ENCODE data around the gene HERC2.

HERC2 gene

GRCh38 chr15:28098360-28098765 lies 223.6 kb downstream of the HERC2 start:
- H3K27ac ChIP-seq: no peak overlapping the region
- TF ChIP-seq CTCF (IDR thresholded peaks at IDR 0.05) (no peak), ZFX (IDR thresholded peaks at IDR 0.05; ENCODE audit: borderline replicate concordance) (no peak)

DNA sequence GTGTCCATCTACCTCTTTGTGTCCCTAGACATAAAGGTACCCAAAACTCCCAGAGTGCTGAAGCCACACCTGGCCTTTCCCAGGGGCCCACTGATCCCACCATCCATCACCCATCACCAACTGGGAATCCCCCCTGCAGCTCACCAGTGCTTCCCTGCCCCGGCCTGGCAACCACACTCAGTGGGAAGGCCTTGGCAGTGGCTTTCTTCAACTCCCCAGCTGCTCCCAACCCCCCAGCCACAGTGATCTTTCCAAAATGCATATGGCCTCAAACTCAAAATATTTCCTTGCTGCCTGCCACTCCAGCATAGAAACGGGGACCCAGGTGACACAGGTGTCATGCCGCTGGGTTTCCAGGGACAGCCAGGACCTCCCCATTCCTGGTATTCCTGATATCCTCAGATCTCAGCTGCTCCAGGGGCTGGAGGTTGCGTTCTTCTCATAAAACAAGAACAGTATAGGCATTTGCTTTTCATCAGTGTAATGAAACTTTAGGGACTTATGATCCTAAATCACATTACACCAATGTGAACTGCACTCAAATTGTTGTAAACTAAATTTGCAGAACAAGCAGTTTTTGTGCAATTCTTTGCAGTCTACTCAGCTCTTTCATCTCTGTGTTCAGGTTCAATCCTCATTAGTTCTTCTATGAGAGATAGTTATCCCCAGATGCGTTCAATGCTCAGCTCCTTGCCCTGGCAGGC lies 224.2 kb downstream of the HERC2 start:
- no peak overlapping the region for H3K27ac ChIP-seq
- TF ChIP-seq ZFX (IDR thresholded peaks at IDR 0.05; ENCODE audit: borderline replicate concordance) (no peak), CTCF (IDR thresholded peaks at IDR 0.05) (no peak)

DNA sequence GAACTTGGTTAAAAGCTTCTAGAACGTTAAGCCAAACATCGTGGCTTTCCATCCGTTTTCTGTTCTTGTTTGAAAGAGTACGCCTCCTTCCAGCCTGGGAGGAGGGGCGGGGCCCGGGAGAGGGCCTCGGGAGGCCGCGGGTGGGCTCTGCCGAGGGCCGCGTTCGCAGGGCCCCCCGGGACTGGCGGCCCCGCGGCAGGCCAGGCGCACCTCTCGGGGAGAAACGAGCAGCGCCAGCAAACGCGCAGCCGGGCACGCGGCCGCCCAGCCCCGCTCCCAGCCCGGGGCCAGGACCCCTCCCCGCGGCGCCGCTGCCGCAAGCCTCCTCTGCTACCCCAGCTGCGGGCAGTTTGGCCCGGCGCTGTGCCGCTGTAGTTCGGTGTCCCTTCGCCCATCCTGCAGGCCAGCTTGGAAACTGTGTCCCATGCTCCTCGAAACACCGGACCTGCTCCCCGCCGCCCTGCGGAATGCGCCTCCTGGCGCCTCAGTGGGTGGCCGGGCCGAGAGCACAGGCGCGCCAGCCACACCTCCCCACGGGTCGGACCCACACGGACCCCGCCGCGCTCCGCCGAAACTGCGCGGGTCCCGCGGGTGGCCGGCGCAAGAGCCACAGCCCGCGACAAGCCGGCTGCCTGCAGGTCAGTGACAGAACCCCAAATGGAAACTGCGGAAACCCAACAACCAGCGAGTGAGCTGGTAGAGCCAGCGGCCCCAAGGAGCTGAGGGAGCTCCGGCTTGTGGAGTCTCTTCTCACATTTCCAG lies 225.1 kb downstream of the HERC2 start:
- TF ChIP-seq ZFX (IDR thresholded peaks at IDR 0.05; ENCODE audit: borderline replicate concordance) (no peak), CTCF (IDR thresholded peaks at IDR 0.05) (no peak)
- no peak overlapping the region for H3K27ac ChIP-seq

DNA sequence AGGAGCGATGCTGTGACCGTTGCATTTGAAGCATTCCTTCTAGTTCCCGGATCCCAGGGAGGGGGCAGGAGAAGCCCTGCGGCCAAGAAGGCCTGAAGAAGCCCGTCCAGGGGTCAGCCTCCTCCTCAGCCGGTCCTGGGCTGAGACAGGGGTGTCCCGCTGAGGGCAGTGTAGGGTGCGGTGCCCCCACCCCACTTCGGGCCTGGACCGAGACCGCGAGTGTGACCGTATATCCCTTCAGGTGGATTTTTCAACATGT lies 225.6 kb downstream of the HERC2 start:
- no peak overlapping the region for H3K27ac ChIP-seq
- TF ChIP-seq CTCF (IDR thresholded peaks at IDR 0.05): no peak
- no peak for TF ChIP-seq ZFX (IDR thresholded peaks at IDR 0.05; ENCODE audit: borderline replicate concordance)

GRCh38 chr15:28094732-28095521 lies 227.1 kb downstream of the HERC2 start:
- H3K27ac ChIP-seq: peak overlapping the region; percentile 73
- TF ChIP-seq CTCF (IDR thresholded peaks at IDR 0.05): no peak
- TF ChIP-seq ZFX (IDR thresholded peaks at IDR 0.05; ENCODE audit: borderline replicate concordance): no peak

GRCh38 chr15:28093752-28094535 lies 228.0 kb downstream of the HERC2 start:
- H3K27ac ChIP-seq: no peak overlapping the region; the same call in 1 of the 2 replicates
- no peak for TF ChIP-seq ZFX (IDR thresholded peaks at IDR 0.05; ENCODE audit: borderline replicate concordance)
- no peak for TF ChIP-seq CTCF (IDR thresholded peaks at IDR 0.05)
